Common myeloid progenitor, CD34-positive (primary cell): Measurements from ENCODE around the gene NT5C3B.
A peak's percentile ranks its signal among the peaks of the same experiment; 100 is the strongest.
"Not testable (repeated sequence)": the region's sequence is repeated elsewhere in the genome, so short reads cannot be mapped to it uniquely, and the experiment has no call there.

ENCODE experiments used
- CTCF ChIA-PET: fragments of 350-600 bp; sonication (Branson Sonifier 250); formaldehyde crosslinking; loops from one replicate; lab custom pipeline; 2021; ENCODE audit warnings: antibody characterized with exemption; lab: Charles Lee
- POLR2A ChIA-PET: fragments of 350-600 bp; sonication (Branson Sonifier 250); formaldehyde crosslinking; loops from one replicate; lab custom pipeline; 2021; ENCODE audit warnings: antibody characterized with exemption; lab: Charles Lee
- DNase-seq, 3 donors: peaks; one replicate each; pipeline versions ENCODE4 v3.0.0 to v3.0.0-alpha.2; 2013
- H3K27ac ChIP-seq, 2 experiments: 1 replicate in 1 of 2; 2 replicates in 1 of 2; pipeline ENCODE4 v1.7.0; 2013; ENCODE audit warnings: inconsistent platforms in 2 of 2, low read length in 2 of 2, mild to moderate bottlenecking in 2 of 2, low read depth in 1 of 2, moderate library complexity in 1 of 2; ENCODE audit not compliant: severe bottlenecking in 2 of 2, insufficient read depth in 1 of 2, poor library complexity in 1 of 2
- H3K27me3 ChIP-seq, 5 experiments: replicated peaks in 2 of 5; 1 replicate in 3 of 5; 2 replicates in 2 of 5; pipeline versions ENCODE4 v1.6.1 to v1.7.0; 2013; ENCODE audit warnings: low read length in 4 of 5, mild to moderate bottlenecking in 2 of 5, moderate library complexity in 2 of 5, inconsistent platforms in 1 of 5; ENCODE audit not compliant: insufficient read depth in 5 of 5, control insufficient read depth in 4 of 5
- H3K36me3 ChIP-seq, 4 experiments: 1 replicate in 2 of 4; 2 replicates in 2 of 4; pipeline versions ENCODE4 v1.6.1 to v1.7.0; 2013; ENCODE audit warnings: low read length in 3 of 4, control low read depth in 1 of 4, mild to moderate bottlenecking in 1 of 4; ENCODE audit not compliant: control insufficient read depth in 4 of 4, insufficient read depth in 4 of 4
- H3K4me1 ChIP-seq, 4 experiments: 1 replicate in 3 of 4; 2 replicates in 1 of 4; pipeline versions ENCODE4 v1.6.1 to v1.7.1; 2013; ENCODE audit warnings: low read length in 3 of 4, mild to moderate bottlenecking in 3 of 4, control low read depth in 1 of 4, inconsistent platforms in 1 of 4, moderate library complexity in 1 of 4; ENCODE audit not compliant: control insufficient read depth in 4 of 4, insufficient read depth in 4 of 4; ENCODE audit errors: control extremely low read depth in 1 of 4
- H3K4me3 ChIP-seq, 7 experiments: 1 replicate in 4 of 7; 2 replicates in 3 of 7; pipeline versions ENCODE4 v1.5.1 to v1.7.0; 2013; ENCODE audit warnings: mild to moderate bottlenecking in 7 of 7, low read length in 6 of 7, moderate library complexity in 6 of 7, inconsistent platforms in 2 of 7, low read depth in 2 of 7, control low read depth in 1 of 7; ENCODE audit not compliant: insufficient read depth in 4 of 7, control insufficient read depth in 1 of 7; ENCODE audit errors: extremely low read depth in 1 of 7
- H3K9me3 ChIP-seq, 5 experiments: 1 replicate in 4 of 5; 2 replicates in 1 of 5; pipeline versions ENCODE4 v1.6.1 to v1.7.1; 2013; ENCODE audit warnings: low read length in 4 of 5, mild to moderate bottlenecking in 2 of 5, inconsistent platforms in 1 of 5, low read depth in 1 of 5, moderate library complexity in 1 of 5; ENCODE audit not compliant: control insufficient read depth in 4 of 5, insufficient read depth in 2 of 5; ENCODE audit errors: control extremely low read depth in 1 of 5
- WGBS: methylation state at CpG from one replicate; pipeline ENCODE4 v1.1.5; 2013; ENCODE audit not compliant: insufficient coverage; 5-methylcytosine and 5-hydroxymethylcytosine counted together

NT5C3B gene

GRCh38 chr17:41848788-41849187 lies 12.8 kb upstream of the NT5C3B start:
- CTCF ChIA-PET, result interaction anchor here (1.7 kb wide), 2 partner anchors 11 to 40 kb away, joined by 3 read pairs; no protein-coding TSS in a partner anchor
- no peaks in the 10 kb centered on the region for H3K9me3 ChIP-seq
- no peaks in the 10 kb centered on the region for H3K27me3 ChIP-seq
- WGBS, result 100% methylated on average over 1 of the region's 4 CpGs
- POLR2A ChIA-PET, result no interaction called here
- no peak for DNase-seq
- H3K4me3 ChIP-seq, result no peak overlapping the region
- no peak overlapping the region for H3K27ac ChIP-seq
- H3K36me3 ChIP-seq, result peaks cover 8 to 12% (median 10%) of the 10 kb centered on the region in 4 experiments
- H3K4me1 ChIP-seq, result no peaks in the 10 kb centered on the region

- H3K27ac ChIP-seq, result no peak overlapping the region
- 98% methylated on average over 5 of the region's 6 CpGs for WGBS
- H3K9me3 ChIP-seq, result no peaks in the 10 kb centered on the region
- DNase-seq, result no peak
- no peaks in the 10 kb centered on the region for H3K4me1 ChIP-seq
- CTCF ChIA-PET, result interaction anchor here (1.7 kb wide), 1 partner anchor 8 kb away, joined by 3 read pairs; no protein-coding TSS in a partner anchor
- POLR2A ChIA-PET, result no interaction called here
- H3K36me3 ChIP-seq, result peaks cover 0 to 4% (median 2%) of the 10 kb centered on the region in 4 experiments
- no peak overlapping the region for H3K4me3 ChIP-seq
- H3K27me3 ChIP-seq, result no peaks in the 10 kb centered on the region
These were observed 8.9 kb upstream of the NT5C3B start for GRCh38 chr17:41844971-41845370.

GRCh38 chr17:41840781-41841180 lies 4.7 kb upstream of the NT5C3B start:
- H3K36me3 ChIP-seq, DNase-seq, H3K4me1 ChIP-seq, H3K27ac ChIP-seq, H3K27me3 ChIP-seq, H3K4me3 ChIP-seq, POLR2A ChIA-PET, H3K9me3 ChIP-seq: not testable (repeated sequence)
- CTCF ChIA-PET, result interaction anchor here (1.5 kb wide), 1 partner anchor 38 kb away, joined by 3 read pairs; no protein-coding TSS in a partner anchor
- 88% methylated on average over 6 of the region's 6 CpGs for WGBS

- DNase-seq, H3K4me3 ChIP-seq, H3K36me3 ChIP-seq, POLR2A ChIA-PET, H3K27me3 ChIP-seq, H3K9me3 ChIP-seq, H3K27ac ChIP-seq: not testable (repeated sequence)
- no CpG with 5 or more reads among the region's 2 CpGs for WGBS
- H3K4me1 ChIP-seq, result peaks cover 0 to 15% (median 10%) of the 10 kb centered on the region in 4 experiments
- CTCF ChIA-PET, result interaction anchor here (1.3 to 1.5 kb wide), 2 partner anchors 10 to 40 kb away, joined by 3 read pairs; no protein-coding TSS in a partner anchor
These were observed 3.4 kb upstream of the NT5C3B start for GRCh38 chr17:41839448-41839847.

- H3K27ac ChIP-seq, result no peak within 1 kb of the TSS
- H3K4me1 ChIP-seq, result peaks cover 0 to 15% (median 10%) of the 10 kb centered on the region in 4 experiments
- DNase-seq, result no peak
- H3K4me3 ChIP-seq, result peak within 1 kb of the TSS in 5 of 7 experiments; percentile 42 to 85 (median 79)
- POLR2A ChIA-PET, result no interaction called here
- no peaks in the 10 kb centered on the region for H3K36me3 ChIP-seq
- no peaks in the 10 kb centered on the region for H3K27me3 ChIP-seq
- no peaks in the 10 kb centered on the region for H3K9me3 ChIP-seq
- CTCF ChIA-PET, result interaction anchor here (1.3 to 1.7 kb wide), 3 partner anchors 9 to 41 kb away, joined by 3 to 4 read pairs (median 3); no protein-coding TSS in a partner anchor
- WGBS, result 98% methylated on average over 15 of the region's 15 CpGs
These were observed 1.9 kb upstream of the NT5C3B start, which contains the start of gene KLHL10 for GRCh38 chr17:41837761-41838538. Gene KLHL10, plus strand, starts transcription at chr17:41837825. Its CDS starts 108 bp downstream, at chr17:41837933.

GRCh38 chr17:41836550-41837196 lies 641 bp upstream of the NT5C3B start:
- 51% methylated on average over 17 of the region's 21 CpGs for WGBS
- peaks cover 0 to 15% (median 10%) of the 10 kb centered on the region in 4 experiments for H3K4me1 ChIP-seq
- H3K9me3 ChIP-seq, result no peaks in the 10 kb centered on the region
- H3K27ac ChIP-seq, result no peak overlapping the region
- ChIA-PET POLR2A (no interaction called here), CTCF (no interaction called here)
- peak overlapping the region; percentile 42 to 85 (median 74) for H3K4me3 ChIP-seq
- peaks cover under 1 to 5% (median 3%) of the 10 kb centered on the region in 4 experiments for H3K36me3 ChIP-seq
- no peaks in the 10 kb centered on the region for H3K27me3 ChIP-seq
- no peak for DNase-seq
